ENCODE measurements around the gene ARPC5. TPM values are rescaled to one million over a fixed set of nuclear protein-coding genes. Genes with fewer than 3 reads are reported as not detected.

The ARPC5 gene
- total and polyA plus RNA-seq, 9 of the 15 experiments (the other 6 are each of a cell fraction or from before 2014, with no cell fraction given): 71.8 to 150 (median 91.6) TPM

GRCh38 chr1:183622013-183622412 is 13.6 kb downstream of the ARPC5 start (continued):
- no peak for TF ChIP-seq REST (IDR thresholded peaks at IDR 0.05; ENCODE audit: borderline replicate concordance)
- TF ChIP-seq REST (CRISPR knock-in tag; IDR thresholded peaks at IDR 0.05; ENCODE audit: low read depth): no peak
- no peak for TF ChIP-seq MECOM (CRISPR knock-in tag; IDR thresholded peaks at IDR 0.05)
- TF ChIP-seq ZNF436 (CRISPR knock-in tag; IDR thresholded peaks at IDR 0.05): no peak
- no peak for TF ChIP-seq HOMEZ (CRISPR knock-in tag; IDR thresholded peaks at IDR 0.05)
- TF ChIP-seq CTCFL (IDR thresholded peaks at IDR 0.05; ENCODE audit: borderline replicate concordance, insufficient read depth, low read depth, low read length, poor library complexity, severe bottlenecking): no peak
- TF ChIP-seq SOX6 (IDR thresholded peaks at IDR 0.05): no peak
- TF ChIP-seq ZNF280A (IDR thresholded peaks at IDR 0.05; ENCODE audit: low read depth, partially characterized antibody): no peak

Data from K562 (cell line).